Right renal pelvis (tissue), 4 donors: ENCODE measurements around the gene WDR75. TPM values are rescaled to one million over a fixed set of nuclear protein-coding genes. Genes with fewer than 3 reads are reported as not detected.
A peak's percentile ranks its signal among the peaks of the same experiment; 100 is the strongest.
"Not testable (repeated sequence)": the region's sequence is repeated elsewhere in the genome, so short reads cannot be mapped to it uniquely, and the experiment has no call there.

Experiments
- DNase-seq, 4 donors: peaks; one replicate each; pipeline ENCODE4 v3.0.0-alpha.2; 2013; ENCODE audit warnings: low read depth in 4 of 4, low spot score in 3 of 4, missing footprints in 1 of 4
- polyA plus RNA-seq, 4 donors: library from polyadenylated mRNA; unstranded; fragments of 120-200 nt; gene quantifications; one replicate each; pipeline ENCODE4 v1.2.1, GENCODE V29; 2013; ENCODE audit not compliant: insufficient read length in 4 of 4

Gene WDR75
- polyA plus RNA-seq, 4 donors, result 40.8 to 54.4 (median 51.3) TPM

- DNase-seq, result no peak
These were observed 1.9 kb upstream of the WDR75 start for GRCh38 chr2:189439342-189439741.

- no peak for DNase-seq
These were observed 679 bp upstream of the WDR75 start for GRCh38 chr2:189440644-189440946.

- no peak for DNase-seq
These were observed 418 bp downstream of the WDR75 start for GRCh38 chr2:189441709-189442074.

- DNase-seq, result no peak
These were observed 1.2 kb downstream of the WDR75 start for GRCh38 chr2:189442468-189442867.

- DNase-seq, result no peak
These were observed 3.0 kb downstream of the WDR75 start for GRCh38 chr2:189444322-189444721.

- no peak for DNase-seq
These were observed 5.5 kb downstream of the WDR75 start for GRCh38 chr2:189446780-189447179.

- DNase-seq, result no peak
These were observed 12.7 kb downstream of the WDR75 start for GRCh38 chr2:189454009-189454408.

- no peak for DNase-seq
These were observed 23.8 kb downstream of the WDR75 start for GRCh38 chr2:189465076-189465475.

- no peak for DNase-seq
These were observed 24.2 kb downstream of the WDR75 start for GRCh38 chr2:189465478-189465877.

- DNase-seq, result no peak
These were observed 24.8 kb downstream of the WDR75 start for GRCh38 chr2:189466046-189466445.

- DNase-seq, result peak in 1 of 4 donors; percentile 8
These were observed 25.4 kb downstream of the WDR75 start for GRCh38 chr2:189466656-189467055.

- DNase-seq, result no peak
These were observed 25.9 kb downstream of the WDR75 start for GRCh38 chr2:189467160-189467559.

- no peak for DNase-seq
These were observed 26.3 kb downstream of the WDR75 start for GRCh38 chr2:189467593-189467992.

GRCh38 chr2:189474526-189474925, 33.3 kb downstream of the WDR75 start:
- no peak for DNase-seq

GRCh38 chr2:189477756-189478155, 36.5 kb downstream of the WDR75 start:
- DNase-seq, result no peak

GRCh38 chr2:189478289-189478688, 37.0 kb downstream of the WDR75 start:
- not testable (repeated sequence) for DNase-seq

- no peak for DNase-seq
These were observed 39.8 kb downstream of the WDR75 start for GRCh38 chr2:189481071-189481470.

- DNase-seq, result no peak
These were observed 42.3 kb downstream of the WDR75 start for GRCh38 chr2:189483571-189483970.

GRCh38 chr2:189483980-189484740, 42.9 kb downstream of the WDR75 start:
- DNase-seq, result no peak

- DNase-seq, result no peak
These were observed 43.9 kb downstream of the WDR75 start for GRCh38 chr2:189485146-189485545.

- DNase-seq, result no peak
These were observed 45.0 kb downstream of the WDR75 start for GRCh38 chr2:189486237-189486770.

GRCh38 chr2:189487283-189488007, 46.2 kb downstream of the WDR75 start:
- DNase-seq, result no peak
